GM18868 (cell line): ENCODE measurements around the gene ZNF681.
"Not testable (repeated sequence)": the region's sequence is repeated elsewhere in the genome, so short reads cannot be mapped to it uniquely, and the experiment has no call there.

Experiments used
- ATAC-seq: cut with Tn5 transposase; IDR thresholded peaks from one replicate; pipeline ENCODE4 v1.9.1; 2021; ENCODE audit warnings: mild to moderate bottlenecking, moderate library complexity; ENCODE audit not compliant: unreplicated experiment

The ZNF681 gene

DNA sequence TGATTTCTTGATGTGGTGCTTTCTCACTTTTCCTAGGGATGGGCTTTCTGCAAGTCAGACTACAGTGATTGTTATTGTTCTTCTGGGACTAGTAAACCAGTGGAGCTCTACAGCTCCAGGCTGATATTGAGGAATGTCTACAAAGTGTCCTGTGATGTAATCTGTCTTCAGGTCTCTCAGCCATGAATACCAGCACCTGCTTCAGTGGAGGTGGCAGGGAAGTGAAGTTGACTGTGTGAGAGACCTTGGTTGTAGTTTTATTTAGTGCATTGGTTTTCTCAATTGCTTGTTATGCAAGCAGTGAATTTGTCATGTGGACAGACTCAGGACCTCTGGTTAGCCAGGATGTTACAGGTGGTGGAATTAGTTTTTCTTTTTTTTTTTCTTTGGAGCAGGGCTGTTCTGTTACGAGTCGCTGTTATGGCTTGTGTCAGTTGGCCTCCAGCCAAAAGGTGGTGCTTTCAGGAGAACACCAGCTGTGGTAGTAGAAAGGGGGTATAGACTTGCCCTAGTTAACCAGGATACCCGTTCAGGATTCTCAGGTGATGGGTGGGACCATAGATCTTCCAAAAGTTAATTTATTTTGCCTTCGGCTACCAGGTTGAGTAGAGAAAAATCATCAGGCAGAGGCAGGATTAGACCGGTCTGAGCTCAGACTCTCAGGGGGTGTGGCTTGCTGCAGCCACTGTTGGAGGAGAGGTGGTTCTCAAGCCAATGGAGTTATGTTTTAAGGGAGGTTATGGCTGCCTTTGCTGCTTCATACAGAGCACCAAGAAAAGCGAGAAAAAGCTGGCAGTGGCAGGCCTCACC, 59.8 kb downstream of the ZNF681 start:
- ATAC-seq = no peak

- not testable (repeated sequence) for ATAC-seq
These were observed 65.8 kb downstream of the ZNF681 start for GRCh38 chr19:23692937-23693336.
